GM21447 (cell line): ENCODE measurements around the gene CREB5.
"Not testable (repeated sequence)": the region's sequence is repeated elsewhere in the genome, so short reads cannot be mapped to it uniquely, and the experiment has no call there.

Experiments
- ATAC-seq: cut with Tn5 transposase; IDR thresholded peaks from one replicate; pipeline ENCODE4 v1.9.1; 2021; ENCODE audit not compliant: unreplicated experiment

CREB5 gene

DNA sequence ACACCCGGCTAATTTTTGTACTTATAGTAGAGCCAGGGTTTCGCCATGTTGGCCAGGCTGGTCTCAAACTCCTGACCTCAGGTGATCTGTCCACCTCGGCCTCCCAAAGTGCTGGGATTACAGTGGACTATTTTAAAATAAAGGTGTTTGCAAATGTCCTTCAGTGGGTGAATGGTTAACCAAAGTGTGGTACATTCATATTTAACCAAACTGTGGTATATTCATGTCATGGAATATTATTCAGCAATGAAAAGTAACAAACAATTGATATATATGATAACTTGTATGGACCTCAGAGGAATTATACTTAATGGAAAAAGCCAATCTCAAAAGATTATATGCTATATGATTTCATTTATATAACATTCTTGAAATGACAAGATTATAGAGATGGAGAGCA, 190.0 kb downstream of the CREB5 start:
- ATAC-seq = no peak

- no peak for ATAC-seq
Measured at GRCh38 chr7:28605427-28606085, 193.2 kb downstream of the CREB5 start.

GRCh38 chr7:28606421-28606820, 194.1 kb downstream of the CREB5 start:
- ATAC-seq = no peak

DNA sequence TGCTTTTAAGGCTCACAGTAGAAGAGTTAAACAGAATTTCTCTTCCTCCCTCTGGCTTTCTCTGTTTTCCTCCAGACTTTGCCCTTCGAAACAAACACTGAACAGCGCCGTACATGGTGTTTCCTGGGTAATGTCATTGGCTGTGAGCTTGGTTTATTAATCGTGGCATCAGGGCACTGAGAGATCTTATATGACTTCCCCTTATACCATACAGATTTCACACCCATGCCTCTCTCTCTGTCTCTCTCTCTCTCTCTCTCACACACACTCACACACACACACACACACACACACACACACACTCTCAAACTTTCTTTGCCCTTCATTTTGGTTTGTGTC, 195.5 kb downstream of the CREB5 start:
- no peak for ATAC-seq

DNA sequence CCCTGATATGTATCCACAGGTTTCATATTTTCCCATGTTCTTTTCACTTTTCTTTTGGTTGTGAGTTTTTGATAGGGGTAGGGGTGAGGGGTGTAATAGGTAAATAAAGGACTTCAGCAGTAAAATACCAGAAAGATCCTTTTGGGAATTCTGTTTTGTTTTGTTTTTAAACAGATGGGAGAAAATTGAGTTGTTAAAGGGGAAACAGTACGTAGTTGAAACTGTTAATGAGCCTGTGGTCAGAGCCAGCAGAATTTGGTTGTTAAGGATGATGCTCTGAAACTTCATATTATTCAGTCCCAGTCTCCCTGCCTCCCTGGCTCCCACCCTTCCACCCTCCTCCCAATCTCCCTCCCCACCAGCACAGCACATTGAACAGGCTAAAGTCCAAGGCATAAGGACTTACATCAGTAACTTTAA, 195.9 kb downstream of the CREB5 start:
- ATAC-seq = no peak

DNA sequence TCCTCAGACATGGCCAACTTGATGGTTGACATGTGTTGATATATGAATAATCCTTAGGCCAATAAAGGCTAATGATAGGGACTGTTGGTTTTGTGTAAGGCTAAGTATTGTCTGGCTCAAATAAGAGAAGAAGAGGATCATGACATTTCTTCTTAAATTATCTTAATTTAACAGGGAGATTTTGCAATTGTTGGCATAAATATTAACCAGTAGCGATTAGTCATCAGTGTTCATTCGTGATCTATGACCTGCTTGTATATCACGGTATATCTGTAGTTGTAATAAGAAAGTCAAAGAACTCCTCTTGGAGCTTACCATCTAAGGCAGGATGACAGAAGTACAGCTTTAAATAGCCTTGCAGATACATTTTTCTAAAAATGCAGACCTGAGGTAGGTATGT, 196.4 kb downstream of the CREB5 start:
- ATAC-seq = no peak

- ATAC-seq = no peak
Measured at GRCh38 chr7:28609608-28610007, 197.3 kb downstream of the CREB5 start.

DNA sequence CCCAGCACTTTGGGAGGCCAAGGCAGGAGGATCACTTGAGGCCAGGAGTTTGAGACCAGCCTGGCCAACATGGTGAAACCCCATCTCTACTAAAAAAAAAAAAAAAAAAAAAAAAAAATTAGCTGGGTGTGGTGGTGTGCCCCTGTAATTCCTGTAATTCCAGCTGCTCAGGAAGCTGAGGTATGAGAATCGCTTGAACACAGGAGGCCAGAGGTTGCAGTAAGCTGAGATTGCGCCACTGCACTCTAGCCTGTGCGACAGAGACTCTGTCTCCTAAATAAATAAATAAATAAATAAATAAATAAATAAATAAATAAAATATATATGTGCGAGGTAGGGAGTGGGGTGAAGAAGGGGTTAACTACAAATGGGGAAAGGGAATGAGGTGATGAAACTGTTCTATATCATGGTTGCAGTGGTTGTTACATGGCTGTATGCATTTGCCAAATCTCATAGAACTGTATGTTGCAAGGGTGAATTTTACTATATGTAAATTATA, 199.1 kb downstream of the CREB5 start:
- not testable (repeated sequence) for ATAC-seq

GRCh38 chr7:28613262-28613661, 200.9 kb downstream of the CREB5 start:
- no peak for ATAC-seq

- no peak for ATAC-seq
Measured at GRCh38 chr7:28615091-28615490, 202.8 kb downstream of the CREB5 start.

GRCh38 chr7:28617308-28617880, 205.1 kb downstream of the CREB5 start:
- no peak for ATAC-seq

- no peak for ATAC-seq
Measured at GRCh38 chr7:28618383-28618782, 206.1 kb downstream of the CREB5 start.

- ATAC-seq = no peak
Measured at GRCh38 chr7:28619256-28619655, 206.9 kb downstream of the CREB5 start.

- no peak for ATAC-seq
Measured at GRCh38 chr7:28621369-28621841, 209.1 kb downstream of the CREB5 start.

DNA sequence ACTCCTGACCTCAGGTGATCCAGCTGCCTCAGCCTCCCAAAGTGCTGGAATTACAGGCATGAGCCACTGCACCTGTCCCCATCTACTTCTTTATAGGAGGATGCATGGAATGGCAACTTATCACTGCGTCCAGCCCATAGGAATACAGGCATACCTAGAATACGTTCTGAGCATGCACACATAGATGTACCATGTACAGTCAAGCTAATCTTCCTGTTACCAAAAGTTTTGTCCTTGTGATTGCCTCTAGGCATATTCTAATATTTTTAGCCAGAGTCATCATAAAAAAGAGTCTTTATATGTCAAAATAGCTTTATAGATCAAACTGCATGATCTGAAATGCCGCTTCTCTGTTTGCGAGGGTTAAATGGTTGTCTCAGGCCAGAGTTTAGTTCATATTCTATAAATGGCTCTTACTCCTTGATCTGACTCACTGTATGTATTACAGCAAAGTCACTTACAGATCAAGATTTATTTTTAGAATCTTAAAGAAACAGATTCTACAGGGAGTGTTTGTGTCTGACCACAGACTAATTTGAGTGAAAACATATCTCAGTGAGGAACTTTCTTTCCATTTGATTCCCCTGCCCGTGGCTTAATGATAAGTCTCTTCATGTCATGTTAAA, 210.9 kb downstream of the CREB5 start:
- no peak for ATAC-seq

GRCh38 chr7:28623863-28624262, 211.5 kb downstream of the CREB5 start:
- ATAC-seq = no peak

DNA sequence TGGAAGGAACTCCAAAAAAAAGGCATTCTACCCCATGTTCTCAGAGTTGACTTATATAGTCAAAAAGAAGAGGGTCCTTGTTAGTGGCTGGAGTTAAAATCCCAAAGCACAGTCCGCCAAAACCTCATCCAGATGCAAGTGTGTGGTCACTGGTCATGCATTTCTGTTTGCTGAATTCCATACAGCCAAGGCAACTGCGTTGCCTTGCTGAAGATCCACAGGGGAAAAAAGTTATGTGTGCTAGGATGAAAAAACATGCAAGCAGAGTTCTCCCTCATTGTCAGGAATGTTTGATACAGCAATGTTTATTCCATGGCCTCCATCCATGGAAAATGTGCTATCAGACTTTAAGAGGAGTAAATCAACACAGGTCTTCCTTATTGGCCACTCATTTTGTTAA, 213.1 kb downstream of the CREB5 start:
- no peak for ATAC-seq

DNA sequence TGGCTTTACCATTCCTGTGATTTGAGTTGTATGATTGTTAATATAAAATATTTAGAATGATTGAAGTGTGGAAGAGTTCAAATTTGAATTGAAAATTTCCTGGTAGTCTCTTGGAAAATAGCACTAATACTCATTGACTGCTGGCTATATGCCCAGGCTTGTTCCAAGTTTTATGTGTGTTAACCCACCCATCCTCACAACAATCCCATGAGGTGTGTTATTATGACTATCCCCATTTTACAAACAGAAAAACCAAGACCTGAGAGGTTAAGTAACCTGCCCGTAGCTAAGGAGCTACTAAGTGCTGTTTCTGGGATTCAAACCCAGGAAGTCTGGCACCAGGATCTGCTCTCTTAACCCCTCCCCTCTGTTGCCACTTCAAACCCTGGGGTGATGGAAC, 213.9 kb downstream of the CREB5 start:
- no peak for ATAC-seq

GRCh38 chr7:28626624-28627262, 214.4 kb downstream of the CREB5 start:
- ATAC-seq = no peak

- ATAC-seq = no peak
Measured at GRCh38 chr7:28627263-28627653, 214.9 kb downstream of the CREB5 start.

- ATAC-seq = no peak
Measured at GRCh38 chr7:28627896-28628295, 215.6 kb downstream of the CREB5 start.
